DND-41 (cell line): ENCODE results near the gene DIP2B.
"Not testable (repeated sequence)": the region's sequence is repeated elsewhere in the genome, so short reads cannot be mapped to it uniquely, and the experiment has no call there.

Experiments used
- ATAC-seq: fragments of 200-7000 bp; cut with Tn5 transposase; 3 replicates; pipeline ENCODE4 v1.9.1; 2021; ENCODE audit warnings: low read depth; ENCODE audit not compliant: insufficient read depth
- DNase-seq: peaks from one replicate; pipeline ENCODE4 v3.0.0-alpha.2; 2020
- H2AFZ ChIP-seq: 2 replicates; pipeline ENCODE4 v1.6.0; 2012; ENCODE audit warnings: low read depth, low read length
- H3K27ac ChIP-seq: 2 replicates; pipeline ENCODE4 v1.5.1; 2012; ENCODE audit warnings: low read length, inconsistent platforms
- H3K27me3 ChIP-seq: fragments of 200-600 bp; sonication (generic); 2 replicates; pipeline ENCODE4 v1.6.0; 2012; ENCODE audit warnings: low read length, mild to moderate bottlenecking, inconsistent platforms; ENCODE audit not compliant: insufficient read depth, poor library complexity
- H3K36me3 ChIP-seq: 2 replicates; pipeline ENCODE4 v1.5.1; 2012; ENCODE audit warnings: low read length, inconsistent platforms; ENCODE audit not compliant: insufficient read depth
- H3K4me1 ChIP-seq: 2 replicates; pipeline ENCODE4 v1.5.1; 2012; ENCODE audit warnings: mild to moderate bottlenecking, low read length; ENCODE audit not compliant: insufficient read depth
- H3K4me2 ChIP-seq: 2 replicates; pipeline ENCODE4 v1.6.0; 2012; ENCODE audit warnings: mild to moderate bottlenecking, moderate library complexity, low read length, inconsistent platforms; ENCODE audit not compliant: insufficient read depth
- H3K4me3 ChIP-seq, 2 experiments: fragments of 200-600 bp in 1 of 2; shearing (Covaris generic) in 1 of 2; 2 replicates each; pipeline ENCODE4 v1.5.1; 2012 to 2016; ENCODE audit warnings: inconsistent platforms in 2 of 2, low read length in 2 of 2, mild to moderate bottlenecking in 2 of 2, low read depth in 1 of 2, moderate library complexity in 1 of 2
- H3K79me2 ChIP-seq: 2 replicates; pipeline ENCODE4 v1.6.0; 2012; ENCODE audit warnings: low read length, inconsistent platforms; ENCODE audit not compliant: insufficient read depth
- H3K9ac ChIP-seq: 2 replicates; pipeline ENCODE4 v1.6.0; 2012; ENCODE audit warnings: low read depth, mild to moderate bottlenecking, inconsistent platforms, low read length, moderate library complexity
- H3K9me3 ChIP-seq: 2 replicates; pipeline ENCODE4 v1.5.1; 2012; ENCODE audit warnings: low read length, moderate library complexity, mild to moderate bottlenecking, inconsistent platforms; ENCODE audit not compliant: insufficient read depth, severe bottlenecking
- H4K20me1 ChIP-seq: 2 replicates; pipeline ENCODE4 v1.6.0; 2012; ENCODE audit warnings: low read length; ENCODE audit not compliant: insufficient read depth
- EZH2 ChIP-seq: IDR thresholded peaks from 3 replicates; pipeline ENCODE4 v1.6.1; 2012; ENCODE audit warnings: borderline replicate concordance, low read depth, mild to moderate bottlenecking, moderate library complexity, low read length, inconsistent platforms; ENCODE audit not compliant: severe bottlenecking
- TF ChIP-seq, protein P1 (sequence below): IDR thresholded peaks from 2 replicates; pipeline ENCODE4 v1.5.1; 2012; ENCODE audit warnings: borderline replicate concordance, low read length, moderate library complexity, mild to moderate bottlenecking; ENCODE audit not compliant: poor library complexity, severe bottlenecking; ENCODE audit errors: extremely low read depth

Gene DIP2B

DNA sequence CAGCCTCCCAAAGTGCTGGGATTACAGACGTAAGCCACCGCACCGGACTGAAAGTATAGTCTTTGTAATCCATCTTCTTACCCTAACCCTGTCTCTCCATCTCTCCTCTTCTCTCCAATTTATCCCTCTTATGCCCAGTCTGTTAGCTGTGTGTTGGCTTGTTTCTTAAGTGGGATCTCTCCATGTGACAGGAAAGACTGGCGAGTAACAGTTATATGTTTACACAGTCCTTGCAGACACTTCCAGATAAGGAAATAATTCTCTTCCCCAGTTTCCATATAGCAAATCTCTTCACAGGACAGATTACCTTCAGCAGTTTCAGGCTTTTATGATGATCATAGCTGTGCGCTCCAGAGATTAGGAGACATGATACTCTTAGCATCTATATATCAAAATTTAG, 16.0 kb upstream of the DIP2B start:
- Histone ChIP-seq H3K4me3 (no peak overlapping the region), H3K9me3 (peaks cover 14% of the 10 kb centered on the region), H3K9ac (no peak overlapping the region), H3K4me1 (no peaks in the 10 kb centered on the region), H2AFZ (no peak overlapping the region), H3K36me3 (no peaks in the 10 kb centered on the region), H3K4me2 (no peak overlapping the region), H3K27me3 (no peaks in the 10 kb centered on the region), H3K79me2 (no peaks in the 10 kb centered on the region), H3K27ac (no peak overlapping the region), H4K20me1 (no peaks in the 10 kb centered on the region)
- TF ChIP-seq, protein P1, sequence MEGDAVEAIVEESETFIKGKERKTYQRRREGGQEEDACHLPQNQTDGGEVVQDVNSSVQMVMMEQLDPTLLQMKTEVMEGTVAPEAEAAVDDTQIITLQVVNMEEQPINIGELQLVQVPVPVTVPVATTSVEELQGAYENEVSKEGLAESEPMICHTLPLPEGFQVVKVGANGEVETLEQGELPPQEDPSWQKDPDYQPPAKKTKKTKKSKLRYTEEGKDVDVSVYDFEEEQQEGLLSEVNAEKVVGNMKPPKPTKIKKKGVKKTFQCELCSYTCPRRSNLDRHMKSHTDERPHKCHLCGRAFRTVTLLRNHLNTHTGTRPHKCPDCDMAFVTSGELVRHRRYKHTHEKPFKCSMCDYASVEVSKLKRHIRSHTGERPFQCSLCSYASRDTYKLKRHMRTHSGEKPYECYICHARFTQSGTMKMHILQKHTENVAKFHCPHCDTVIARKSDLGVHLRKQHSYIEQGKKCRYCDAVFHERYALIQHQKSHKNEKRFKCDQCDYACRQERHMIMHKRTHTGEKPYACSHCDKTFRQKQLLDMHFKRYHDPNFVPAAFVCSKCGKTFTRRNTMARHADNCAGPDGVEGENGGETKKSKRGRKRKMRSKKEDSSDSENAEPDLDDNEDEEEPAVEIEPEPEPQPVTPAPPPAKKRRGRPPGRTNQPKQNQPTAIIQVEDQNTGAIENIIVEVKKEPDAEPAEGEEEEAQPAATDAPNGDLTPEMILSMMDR = no peak
- no peak for TF ChIP-seq EZH2
- DNase-seq (no peak), ATAC-seq (no peak)

- H3K4me2 ChIP-seq, H3K79me2 ChIP-seq, H3K27me3 ChIP-seq, H3K36me3 ChIP-seq, ATAC-seq, H2AFZ ChIP-seq, H3K4me1 ChIP-seq, H3K9ac ChIP-seq, H3K4me3 ChIP-seq, H3K27ac ChIP-seq, H4K20me1 ChIP-seq: not testable (repeated sequence)
- H3K9me3 ChIP-seq = peaks cover 22% of the 10 kb centered on the region
- DNase-seq = peak; percentile 36
Observed at GRCh38 chr12:50498119-50498518, 6.7 kb upstream of the DIP2B start.

DNA sequence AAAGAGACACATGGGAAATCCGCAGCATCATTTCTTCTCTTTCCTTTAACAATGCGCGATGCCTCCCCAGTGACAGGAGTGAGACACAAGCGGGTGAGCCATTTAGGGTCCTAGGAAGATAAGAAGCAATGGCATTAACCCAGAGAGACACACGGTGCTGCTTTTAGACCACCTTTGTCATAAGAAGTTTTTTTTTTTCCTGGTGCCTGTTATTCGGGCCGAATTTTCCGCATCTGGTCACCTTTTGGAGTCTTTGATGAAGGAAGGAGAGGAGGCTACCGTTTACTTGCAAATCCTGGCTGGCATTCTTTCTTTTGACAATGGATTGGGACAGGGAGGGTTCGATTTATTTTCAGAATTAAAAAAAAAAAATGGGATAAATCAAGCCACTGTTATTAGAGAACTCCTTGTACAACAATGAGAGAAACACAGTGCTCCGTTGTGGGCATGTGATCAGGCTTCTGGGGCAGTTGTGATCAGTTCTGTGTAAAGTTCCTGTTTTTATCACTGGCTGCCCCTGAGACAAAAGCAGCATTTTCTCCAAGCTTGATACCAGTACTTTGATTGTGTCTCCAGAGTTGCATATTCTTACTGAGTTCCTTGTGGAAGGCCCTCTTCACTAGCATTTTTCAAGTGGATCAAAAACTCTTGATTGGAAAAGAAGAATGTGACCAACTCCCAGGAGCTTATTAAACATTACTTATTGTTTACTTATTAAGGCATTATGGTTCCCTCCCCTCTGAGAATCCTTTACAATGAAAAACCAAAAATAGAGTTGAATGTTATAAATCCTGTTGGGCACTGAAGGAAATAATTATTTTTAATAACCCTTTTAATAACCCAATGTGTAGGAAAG, 1.1 kb downstream of the DIP2B start:
- ATAC-seq = no peak; the same call in 1 of the 3 replicates
- DNase-seq = no peak
- no peak for TF ChIP-seq EZH2
- TF ChIP-seq, protein P1 = peak; percentile 9
- Histone ChIP-seq H3K9ac (peak overlapping the region; percentile 86), H3K4me2 (peak overlapping the region; percentile 89), H2AFZ (peak overlapping the region; percentile 90), H3K79me2 (peaks cover 60% of the 10 kb centered on the region), H4K20me1 (peaks cover 14% of the 10 kb centered on the region; the same call in 1 of the 2 replicates), H3K9me3 (peaks cover under 1% of the 10 kb centered on the region), H3K27me3 (no peaks in the 10 kb centered on the region), H3K4me3 (peak overlapping the region; percentile 87 to 97), H3K27ac (peak overlapping the region; percentile 78), H3K4me1 (peaks cover 32% of the 10 kb centered on the region), H3K36me3 (no peaks in the 10 kb centered on the region; the same call in 1 of the 2 replicates)

- Histone ChIP-seq H3K36me3 (no peaks in the 10 kb centered on the region; the same call in 1 of the 2 replicates), H3K9ac (peak overlapping the region; percentile 86; the same call in 1 of the 2 replicates), H3K4me3 (peak overlapping the region in 1 of 2 experiments; percentile 23; a peak in 1 of 4 replicates), H3K9me3 (no peaks in the 10 kb centered on the region), H3K4me2 (peak overlapping the region; percentile 89), H2AFZ (no peak overlapping the region), H3K4me1 (peaks cover 32% of the 10 kb centered on the region), H3K27me3 (no peaks in the 10 kb centered on the region), H3K27ac (no peak overlapping the region; the same call in 1 of the 2 replicates), H4K20me1 (peaks cover 14% of the 10 kb centered on the region; the same call in 1 of the 2 replicates), H3K79me2 (peaks cover 68% of the 10 kb centered on the region)
- DNase-seq = no peak
- ATAC-seq = no peak
- TF ChIP-seq, protein P1 = no peak
- no peak for TF ChIP-seq EZH2
Observed at GRCh38 chr12:50506753-50507473, 2.1 kb downstream of the DIP2B start.
